Glutamatergic neuron (in vitro differentiated cells): Measurements from ENCODE around the gene TRRAP. TPM values are rescaled to one million over a fixed set of nuclear protein-coding genes. Genes with fewer than 3 reads are reported as not detected.

Source experiments
- DNase-seq: peaks from one replicate; pipeline ENCODE4 v3.0.0; 2022
- H3K27ac Mint-ChIP-seq: one replicate; pipeline ENCODE4 v1.8.0; 2020; ENCODE audit warnings: mild to moderate bottlenecking, mixed read lengths, inconsistent platforms; ENCODE audit not compliant: unreplicated experiment
- H3K27me3 Mint-ChIP-seq: one replicate; pipeline ENCODE4 v1.8.0; 2020; ENCODE audit warnings: mild to moderate bottlenecking, moderate library complexity, mixed read lengths, inconsistent platforms; ENCODE audit not compliant: unreplicated experiment
- H3K36me3 Mint-ChIP-seq: one replicate; pipeline ENCODE4 v1.8.0; 2020; ENCODE audit warnings: mild to moderate bottlenecking, mixed read lengths, inconsistent platforms; ENCODE audit not compliant: unreplicated experiment
- H3K4me1 Mint-ChIP-seq: one replicate; pipeline ENCODE4 v1.8.0; 2020; ENCODE audit warnings: mild to moderate bottlenecking, low read depth, mixed read lengths, inconsistent platforms; ENCODE audit not compliant: unreplicated experiment
- H3K4me3 Mint-ChIP-seq: one replicate; pipeline ENCODE4 v1.8.0; 2020; ENCODE audit warnings: mild to moderate bottlenecking, mixed read lengths, inconsistent platforms; ENCODE audit not compliant: unreplicated experiment
- H3K9me3 Mint-ChIP-seq: one replicate; pipeline ENCODE4 v1.8.0; 2020; ENCODE audit warnings: mild to moderate bottlenecking, moderate library complexity, mixed read lengths, inconsistent platforms; ENCODE audit not compliant: unreplicated experiment
- CTCF ChIP-seq: fragments of 200-600 bp; sonication (generic); IDR thresholded peaks from one replicate; pipeline ENCODE4 v1.5.0; 2021; ENCODE audit not compliant: partially characterized antibody, unreplicated experiment
- total RNA-seq: library from RNA; stranded (reverse); fragmentation: NEBNext Ultra II Directional; extraction: Animal tissue kit (Norgen Biotek cat#: 25700); gene quantifications from one replicate; pipeline ENCODE4 v1.2.1, GENCODE V29; 2021; ENCODE audit not compliant: unreplicated experiment

Gene TRRAP
- total RNA-seq, 1 donor from 2014 or later = 68.7 TPM

GRCh38 chr7:98913612-98914011 is 35.3 kb downstream of the TRRAP start:
- no peak for TF ChIP-seq CTCF
- no peaks in the 10 kb centered on the region for H3K27me3 Mint-ChIP-seq
- no peak overlapping the region for H3K4me3 Mint-ChIP-seq
- no peaks in the 10 kb centered on the region for H3K36me3 Mint-ChIP-seq
- H3K9me3 Mint-ChIP-seq = no peaks in the 10 kb centered on the region
- no peaks in the 10 kb centered on the region for H3K4me1 Mint-ChIP-seq
- H3K27ac Mint-ChIP-seq = no peak overlapping the region
- no peak for DNase-seq

GRCh38 chr7:98917331-98917730 is 39.0 kb downstream of the TRRAP start:
- Mint-ChIP-seq H3K27ac (no peak overlapping the region), H3K4me3 (no peak overlapping the region), H3K9me3 (no peaks in the 10 kb centered on the region), H3K27me3 (peaks cover 2% of the 10 kb centered on the region), H3K4me1 (no peaks in the 10 kb centered on the region), H3K36me3 (peaks cover 2% of the 10 kb centered on the region)
- no peak for DNase-seq
- TF ChIP-seq CTCF = no peak

- Mint-ChIP-seq H3K4me1 (no peaks in the 10 kb centered on the region), H3K4me3 (no peak overlapping the region), H3K27ac (no peak overlapping the region), H3K36me3 (peaks cover 11% of the 10 kb centered on the region), H3K27me3 (peaks cover 3% of the 10 kb centered on the region), H3K9me3 (no peaks in the 10 kb centered on the region)
- TF ChIP-seq CTCF = no peak
- DNase-seq = no peak
Measured at GRCh38 chr7:98921608-98922372, 43.5 kb downstream of the TRRAP start.

- Mint-ChIP-seq H3K27ac (peak overlapping the region; percentile 72), H3K36me3 (peaks cover 13% of the 10 kb centered on the region)
- no peak for DNase-seq
Measured at GRCh38 chr7:98922392-98923187, 44.3 kb downstream of the TRRAP start.

More at GRCh38 chr7:98922392-98923187, 44.3 kb downstream of the TRRAP start:
- no peak overlapping the region for H3K4me3 Mint-ChIP-seq
- no peak for TF ChIP-seq CTCF
- H3K9me3 Mint-ChIP-seq = no peaks in the 10 kb centered on the region
- H3K27me3 Mint-ChIP-seq = peaks cover 6% of the 10 kb centered on the region
- H3K4me1 Mint-ChIP-seq = no peaks in the 10 kb centered on the region
